ENCODE measurements around the gene DHRSX.

DHRSX gene

GRCh38 chrX:2452317-2452784 is 48.4 kb downstream of the DHRSX start:
- no peak for DNase-seq

- DNase-seq: no peak
Observed at GRCh38 chrX:2451501-2452316, 49.1 kb downstream of the DHRSX start.

- no peak for DNase-seq
Observed at GRCh38 chrX:2450681-2451080, 50.1 kb downstream of the DHRSX start.

- no peak for DNase-seq
Observed at GRCh38 chrX:2449135-2449886, 51.5 kb downstream of the DHRSX start.

- no peak for DNase-seq
Observed at GRCh38 chrX:2447484-2447883, 53.3 kb downstream of the DHRSX start.

- no peak for DNase-seq
Observed at GRCh38 chrX:2446815-2447214, 54.0 kb downstream of the DHRSX start.

- no peak for DNase-seq
Observed at GRCh38 chrX:2445662-2446623, 54.8 kb downstream of the DHRSX start.

- DNase-seq: no peak
Observed at GRCh38 chrX:2442694-2443093, 58.1 kb downstream of the DHRSX start.

GRCh38 chrX:2441466-2441865 is 59.3 kb downstream of the DHRSX start:
- no peak for DNase-seq

- no peak for DNase-seq
Observed at GRCh38 chrX:2439613-2440012, 61.2 kb downstream of the DHRSX start.

- no peak for DNase-seq
Observed at GRCh38 chrX:2435465-2435864, 65.3 kb downstream of the DHRSX start.

- DNase-seq: no peak
Observed at GRCh38 chrX:2434270-2435163, 66.3 kb downstream of the DHRSX start.

- no peak for DNase-seq
Observed at GRCh38 chrX:2432298-2432863, 68.4 kb downstream of the DHRSX start.

- no peak for DNase-seq
Observed at GRCh38 chrX:2430265-2430825, 70.4 kb downstream of the DHRSX start.

GRCh38 chrX:2427737-2428136 is 73.0 kb downstream of the DHRSX start:
- no peak for DNase-seq

GRCh38 chrX:2427147-2427546 is 73.6 kb downstream of the DHRSX start:
- DNase-seq: no peak

- no peak for DNase-seq
Observed at GRCh38 chrX:2426289-2426882, 74.4 kb downstream of the DHRSX start.

- no peak for DNase-seq
Observed at GRCh38 chrX:2425286-2426071, 75.3 kb downstream of the DHRSX start.

GRCh38 chrX:2424317-2424716 is 76.5 kb downstream of the DHRSX start:
- no peak for DNase-seq

- no peak for DNase-seq
Observed at GRCh38 chrX:2423899-2424298, 76.9 kb downstream of the DHRSX start.

Measured in NCI-H510A (cell line).